HG03097 (cell line): ENCODE measurements around the gene SIDT1.

Experiments
- ATAC-seq: cut with Tn5 transposase; IDR thresholded peaks from one replicate; pipeline ENCODE4 v1.9.1; 2021; ENCODE audit not compliant: unreplicated experiment, low FRiP score

Gene SIDT1

GRCh38 chr3:113668015-113668414, 135.7 kb downstream of the SIDT1 start:
- ATAC-seq: no peak

GRCh38 chr3:113673593-113673992, 141.2 kb downstream of the SIDT1 start:
- no peak for ATAC-seq

- no peak for ATAC-seq
Measured at GRCh38 chr3:113676261-113676660, 143.9 kb downstream of the SIDT1 start.

- no peak for ATAC-seq
Measured at GRCh38 chr3:113677737-113678136, 145.4 kb downstream of the SIDT1 start.

- ATAC-seq: no peak
Measured at GRCh38 chr3:113678773-113679172, 146.4 kb downstream of the SIDT1 start.
